ENCODE data around the gene ANKS1B.

DNA sequence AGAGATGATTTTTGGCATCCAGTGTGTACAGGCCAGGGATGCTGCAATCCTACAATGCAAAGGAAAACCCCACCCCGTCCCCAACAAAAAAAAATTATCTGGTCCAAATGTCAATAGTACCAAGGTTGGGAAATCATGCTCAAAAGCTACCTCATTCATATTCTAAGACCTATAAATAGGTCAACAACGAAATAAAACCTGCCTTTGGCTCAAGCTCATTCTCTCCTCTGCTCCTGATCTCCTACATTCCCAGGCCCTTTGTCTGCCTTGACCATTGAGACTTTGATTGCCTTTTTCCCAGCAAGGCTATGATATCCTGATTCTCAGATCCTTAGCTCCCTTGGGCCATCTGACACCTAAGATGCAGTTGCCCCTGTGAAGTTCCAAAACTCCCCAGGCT is 30.0 kb downstream of the ANKS1B start:
- TF ChIP-seq ZNF274 (IDR thresholded peaks at IDR 0.05; ENCODE audit: low read depth, low read length) (no peak), YY1 (IDR thresholded peaks at IDR 0.05; ENCODE audit: insufficient read depth, insufficient read length) (no peak), SUZ12 (IDR thresholded peaks at IDR 0.05; ENCODE audit: extremely low read depth, insufficient read depth, insufficient read length) (no peak)
